ENCODE measurements around the gene ABLIM2. TPM values are rescaled to one million over a fixed set of nuclear protein-coding genes. Genes with fewer than 3 reads are reported as not detected.

ABLIM2 gene
- total and polyA plus RNA-seq, 2 of the 13 experiments (the other 11 are each of a cell fraction or from before 2014, with no cell fraction given) = 0.20 to 0.37 TPM

GRCh38 chr4:8205241-8205707 is 46.7 kb upstream of the ABLIM2 start:
- ATAC-seq (no peak), FAIRE-seq (no peak), DNase-seq (ENCODE audit: low spot score) (no peak)
- no peaks in the 10 kb centered on the region for H3K9me3 ChIP-seq (ENCODE audit: low read length)
- in situ Hi-C loops (cut with HindIII; ENCODE audit: extremely low pct_ligation_motif_present, low pct_unique_long_range_greater_than_20kb) = no loop called here
- H3K9ac ChIP-seq (ENCODE audit: insufficient read depth, low read depth, low read length) = no peak overlapping the region
- no TSS peak for BruUV-seq (replicated peaks)
- H3K79me2 ChIP-seq (ENCODE audit: insufficient read depth, low read length) = peaks cover 44% of the 10 kb centered on the region
- TF ChIP-seq NR3C1 (CRISPR knock-in tag; IDR thresholded peaks at IDR 0.05) (no peak), ZNF710 (CRISPR knock-in tag; IDR thresholded peaks at IDR 0.05; ENCODE audit: borderline replicate concordance) (no peak), ZNF776 (CRISPR knock-in tag; IDR thresholded peaks at IDR 0.05) (no peak), KDM5A (IDR thresholded peaks at IDR 0.05; ENCODE audit: borderline replicate concordance, low read length) (no peak), ZNF781 (CRISPR knock-in tag; IDR thresholded peaks at IDR 0.05; ENCODE audit: borderline replicate concordance, not compliant biosample characterization) (no peak), PRPF4 (IDR thresholded peaks at IDR 0.05; ENCODE audit: low read depth, low read length, poor library complexity, severe bottlenecking) (no peak), ETV5 (CRISPR knock-in tag; IDR thresholded peaks at IDR 0.05; ENCODE audit: borderline replicate concordance) (no peak), ZZZ3 (CRISPR knock-in tag; IDR thresholded peaks at IDR 0.05; ENCODE audit: borderline replicate concordance) (no peak), ZKSCAN8 (CRISPR knock-in tag; IDR thresholded peaks at IDR 0.05; ENCODE audit: borderline replicate concordance) (no peak), ZNF577 (CRISPR knock-in tag; IDR thresholded peaks at IDR 0.05; ENCODE audit: borderline replicate concordance, low read depth) (no peak), KLF9 (CRISPR knock-in tag; IDR thresholded peaks at IDR 0.05; ENCODE audit: low read depth) (no peak), NFIC (IDR thresholded peaks at IDR 0.05; ENCODE audit: low read length) (no peak), ATF6 (CRISPR knock-in tag; conservative IDR thresholded peaks at IDR 0.05) (no peak), ARNTL (CRISPR knock-in tag; IDR thresholded peaks at IDR 0.05) (no peak), ZNF570 (CRISPR knock-in tag; IDR thresholded peaks at IDR 0.05; ENCODE audit: borderline replicate concordance) (no peak), ATRX (CRISPR knock-in tag; IDR thresholded peaks at IDR 0.05; ENCODE audit: borderline replicate concordance) (no peak), GZF1 (CRISPR knock-in tag; IDR thresholded peaks at IDR 0.05) (no peak)
- H3K36me3 ChIP-seq (replicated peaks in 1 of 2; ENCODE audit: control insufficient read depth in 1 of 2, insufficient read depth in 2 of 2, low read length in 2 of 2) = peaks cover 13 to 37% of the 10 kb centered on the region in 2 experiments; a peak in 4 of 5 replicates
- H3K4me3 ChIP-seq (replicated peaks in 1 of 3; ENCODE audit: insufficient read depth in 1 of 3, low read depth in 2 of 3, low read length in 3 of 3) = no peak overlapping the region
- WGBS (ENCODE audit: low lambda C conversion rate) = 91% methylated on average over 17 of the region's 19 CpGs
- H4K20me1 ChIP-seq (ENCODE audit: insufficient read depth, low read length) = peaks cover 24% of the 10 kb centered on the region; the same call in 1 of the 2 replicates
- intact Hi-C loops (cut with micrococcal nuclease; ENCODE audit: unreplicated experiment) = no loop called here
- peaks cover 44% of the 10 kb centered on the region for H3K4me1 ChIP-seq (ENCODE audit: insufficient read depth, low read length)
- no peak overlapping the region for H3K4me2 ChIP-seq (ENCODE audit: low read depth, low read length)
- POLR2A ChIA-PET = no interaction called here
- no peak overlapping the region for H2AFZ ChIP-seq (ENCODE audit: low read length)
- CTCF ChIA-PET (ENCODE audit: low intra/inter-chr PET ratio, low total read pairs) = no interaction called here
- H3K27me3 ChIP-seq (ENCODE audit: control insufficient read depth in 1 of 2, insufficient read depth in 2 of 2, low read length in 2 of 2) = no peaks in the 10 kb centered on the region
- H3K27ac ChIP-seq (ENCODE audit: extremely low read length, insufficient read depth, low read length) = no peak overlapping the region

All from HepG2 (cell line).